Measurements from ENCODE around the gene TPSAB1.

- TF ChIP-seq EZH2 (IDR thresholded peaks at IDR 0.05; ENCODE audit: insufficient read depth, poor library complexity, severe bottlenecking) (no peak), EZH2phosphoT487 (IDR thresholded peaks at IDR 0.05; ENCODE audit: insufficient read depth, low read depth) (no peak)
These were observed 24.0 kb downstream of the TPSAB1 start for GRCh38 chr16:1264345-1265089.
